ENCODE data around the gene RNF14. TPM values are rescaled to one million over a fixed set of nuclear protein-coding genes. Genes with fewer than 3 reads are reported as not detected.

The RNF14 gene
- total RNA-seq, 1 experiment from 2014 or later, result 20.1 TPM

GRCh38 chr5:142034994-142035393, 66.1 kb downstream of the RNF14 start:
- DNase-seq, result no peak
- H3K4me1 Mint-ChIP-seq, result peaks cover 8 to 12% of the 10 kb centered on the region in 2 experiments
- Histone ChIP-seq H4K91ac (ENCODE audit: insufficient read length, low read depth, low read length) (no peak overlapping the region), H2BK12ac (ENCODE audit: insufficient read length, low read depth, low read length) (no peak overlapping the region), H3K23ac (ENCODE audit: insufficient read length, low read depth, low read length) (no peak overlapping the region), H2BK5ac (ENCODE audit: insufficient read length, low read length) (no peak overlapping the region), H3K4me2 (ENCODE audit: insufficient read depth, insufficient read length, low read length) (no peak overlapping the region), H3K18ac (ENCODE audit: insufficient read length, low read depth, low read length) (no peak overlapping the region), H3K79me1 (ENCODE audit: insufficient read depth, low read depth, low read length, poor library complexity, severe bottlenecking) (no peaks in the 10 kb centered on the region), H2AFZ (ENCODE audit: low read length) (no peak overlapping the region), H2AK5ac (ENCODE audit: insufficient read length, low read length) (no peak overlapping the region), H2BK15ac (ENCODE audit: low read depth, low read length) (no peak overlapping the region), H4K20me1 (ENCODE audit: control insufficient read depth, insufficient read depth, insufficient read length) (no peaks in the 10 kb centered on the region), H3K9me3 (ENCODE audit: control insufficient read depth, low read depth, low read length) (no peaks in the 10 kb centered on the region), H3K56ac (ENCODE audit: insufficient read length, low read depth, low read length) (no peak overlapping the region), H4K8ac (replicated peaks; ENCODE audit: insufficient read length, low read depth, low read length) (no peak overlapping the region), H3K27ac (ENCODE audit: insufficient read length, low read depth, low read length) (no peak overlapping the region), H2BK20ac (ENCODE audit: low read depth, low read length, poor library complexity, severe bottlenecking) (no peak overlapping the region), H2BK120ac (ENCODE audit: low read depth, low read length, poor library complexity, severe bottlenecking) (no peak overlapping the region), H3K4ac (ENCODE audit: low read depth, low read length) (no peak overlapping the region), H3K14ac (ENCODE audit: insufficient read depth, low read length) (no peak overlapping the region), H3K27me3 (ENCODE audit: insufficient read depth, low read length) (no peaks in the 10 kb centered on the region), H3K23me2 (ENCODE audit: insufficient read length, low read depth, low read length, poor library complexity, severe bottlenecking) (no peaks in the 10 kb centered on the region), H4K5ac (ENCODE audit: insufficient read length, low read depth, low read length) (no peak overlapping the region), H3K4me1 (ENCODE audit: insufficient read depth, low read length) (no peaks in the 10 kb centered on the region), H3T11ph (ENCODE audit: low read length) (no peak overlapping the region), H3K9ac (ENCODE audit: extremely low read depth, insufficient read length, low read length) (no peak overlapping the region), H3K79me2 (ENCODE audit: insufficient read depth, low read length) (no peaks in the 10 kb centered on the region)
- no peak overlapping the region; a peak in 1 of 7 replicates for H3K27ac Mint-ChIP-seq
- TF ChIP-seq CTCF (conservative IDR thresholded peaks at IDR 0.05), result no peak
- H3K36me3 Mint-ChIP-seq (ENCODE audit: insufficient read depth in 1 of 3, low read depth in 3 of 3), result no peaks in the 10 kb centered on the region
- no peak overlapping the region for H3K4me3 Mint-ChIP-seq
- H3K9me3 Mint-ChIP-seq, result no peaks in the 10 kb centered on the region
- H3K27me3 Mint-ChIP-seq (ENCODE audit: low read depth), result peaks cover 1% of the 10 kb centered on the region
